HG03280 (cell line): ENCODE results near the gene TMEM266.

ENCODE experiments used
- ATAC-seq: cut with Tn5 transposase; IDR thresholded peaks from one replicate; pipeline ENCODE4 v1.9.1; 2021; ENCODE audit warnings: mild to moderate bottlenecking, moderate library complexity; ENCODE audit not compliant: unreplicated experiment

TMEM266 gene

GRCh38 chr15:76161153-76162035 lies 101.6 kb downstream of the TMEM266 start:
- ATAC-seq = no peak

- no peak for ATAC-seq
These were observed 102.2 kb downstream of the TMEM266 start for GRCh38 chr15:76162036-76162398.

GRCh38 chr15:76162784-76163456 lies 103.1 kb downstream of the TMEM266 start:
- no peak for ATAC-seq

GRCh38 chr15:76163457-76164295 lies 103.9 kb downstream of the TMEM266 start:
- no peak for ATAC-seq

GRCh38 chr15:76164602-76165001 lies 104.8 kb downstream of the TMEM266 start:
- no peak for ATAC-seq

- ATAC-seq = no peak
These were observed 106.2 kb downstream of the TMEM266 start for GRCh38 chr15:76165951-76166350.

- no peak for ATAC-seq
These were observed 108.6 kb downstream of the TMEM266 start for GRCh38 chr15:76168237-76168984.

- no peak for ATAC-seq
These were observed 109.2 kb downstream of the TMEM266 start for GRCh38 chr15:76169018-76169417.

GRCh38 chr15:76169911-76170800 lies 110.4 kb downstream of the TMEM266 start:
- ATAC-seq = no peak

- no peak for ATAC-seq
These were observed 113.0 kb downstream of the TMEM266 start for GRCh38 chr15:76172782-76173181.

- ATAC-seq = no peak
These were observed 113.6 kb downstream of the TMEM266 start for GRCh38 chr15:76173317-76173834.

- no peak for ATAC-seq
These were observed 114.9 kb downstream of the TMEM266 start for GRCh38 chr15:76174654-76175053.

GRCh38 chr15:76175442-76175841 lies 115.7 kb downstream of the TMEM266 start:
- ATAC-seq = no peak

GRCh38 chr15:76176059-76176458 lies 116.3 kb downstream of the TMEM266 start:
- no peak for ATAC-seq

- no peak for ATAC-seq
These were observed 116.8 kb downstream of the TMEM266 start for GRCh38 chr15:76176487-76177085.

- ATAC-seq = no peak
These were observed 117.8 kb downstream of the TMEM266 start for GRCh38 chr15:76177491-76178040.

GRCh38 chr15:76178296-76179000 lies 118.7 kb downstream of the TMEM266 start:
- no peak for ATAC-seq

- no peak for ATAC-seq
These were observed 119.2 kb downstream of the TMEM266 start for GRCh38 chr15:76179023-76179422.
